ENCODE data around the gene CA10. TPM values are rescaled to one million over a fixed set of nuclear protein-coding genes. Genes with fewer than 3 reads are reported as not detected.

CA10 gene
- total RNA-seq, 4 donors from 2014 or later: not detected

- TF ChIP-seq, protein P1, sequence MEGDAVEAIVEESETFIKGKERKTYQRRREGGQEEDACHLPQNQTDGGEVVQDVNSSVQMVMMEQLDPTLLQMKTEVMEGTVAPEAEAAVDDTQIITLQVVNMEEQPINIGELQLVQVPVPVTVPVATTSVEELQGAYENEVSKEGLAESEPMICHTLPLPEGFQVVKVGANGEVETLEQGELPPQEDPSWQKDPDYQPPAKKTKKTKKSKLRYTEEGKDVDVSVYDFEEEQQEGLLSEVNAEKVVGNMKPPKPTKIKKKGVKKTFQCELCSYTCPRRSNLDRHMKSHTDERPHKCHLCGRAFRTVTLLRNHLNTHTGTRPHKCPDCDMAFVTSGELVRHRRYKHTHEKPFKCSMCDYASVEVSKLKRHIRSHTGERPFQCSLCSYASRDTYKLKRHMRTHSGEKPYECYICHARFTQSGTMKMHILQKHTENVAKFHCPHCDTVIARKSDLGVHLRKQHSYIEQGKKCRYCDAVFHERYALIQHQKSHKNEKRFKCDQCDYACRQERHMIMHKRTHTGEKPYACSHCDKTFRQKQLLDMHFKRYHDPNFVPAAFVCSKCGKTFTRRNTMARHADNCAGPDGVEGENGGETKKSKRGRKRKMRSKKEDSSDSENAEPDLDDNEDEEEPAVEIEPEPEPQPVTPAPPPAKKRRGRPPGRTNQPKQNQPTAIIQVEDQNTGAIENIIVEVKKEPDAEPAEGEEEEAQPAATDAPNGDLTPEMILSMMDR (IDR thresholded peaks at IDR 0.05): no peak
- ATAC-seq (ENCODE audit: low FRiP score): no peak
Measured at GRCh38 chr17:51684214-51684613, 474.3 kb downstream of the CA10 start.

GRCh38 chr17:51683291-51683690 is 475.2 kb downstream of the CA10 start:
- TF ChIP-seq, protein P1 (IDR thresholded peaks at IDR 0.05): no peak
- DNase-seq (ENCODE audit: low spot score): no peak
- ATAC-seq (ENCODE audit: low FRiP score): no peak

More at GRCh38 chr17:51684214-51684613, 474.3 kb downstream of the CA10 start:
- DNase-seq (ENCODE audit: low spot score): no peak

GRCh38 chr17:51682115-51682514 is 476.4 kb downstream of the CA10 start:
- TF ChIP-seq, protein P1 (IDR thresholded peaks at IDR 0.05): no peak
- no peak for ATAC-seq (ENCODE audit: low FRiP score)
- DNase-seq (ENCODE audit: low spot score): no peak

DNA sequence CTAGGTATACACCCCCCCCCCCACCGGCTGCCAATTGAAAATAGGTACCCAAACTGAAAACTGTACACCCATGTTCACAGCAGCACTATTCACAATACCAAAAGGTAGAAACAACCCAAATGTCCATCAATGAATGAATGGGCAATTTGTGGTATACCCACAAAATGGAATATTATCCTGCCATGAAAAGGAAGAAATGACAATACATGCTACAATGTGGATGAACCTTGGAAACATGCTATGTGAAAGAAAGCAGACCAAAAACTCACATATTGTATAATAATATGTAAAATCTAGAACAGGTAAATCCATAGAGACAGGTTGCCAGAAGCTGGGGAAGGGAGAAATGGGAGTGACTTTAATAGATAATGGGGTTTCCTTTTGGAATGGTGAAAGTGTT is 480.6 kb downstream of the CA10 start:
- TF ChIP-seq, protein P1 (IDR thresholded peaks at IDR 0.05): no peak
- no peak for ATAC-seq (ENCODE audit: low FRiP score)
- DNase-seq (ENCODE audit: low spot score): no peak

DNA sequence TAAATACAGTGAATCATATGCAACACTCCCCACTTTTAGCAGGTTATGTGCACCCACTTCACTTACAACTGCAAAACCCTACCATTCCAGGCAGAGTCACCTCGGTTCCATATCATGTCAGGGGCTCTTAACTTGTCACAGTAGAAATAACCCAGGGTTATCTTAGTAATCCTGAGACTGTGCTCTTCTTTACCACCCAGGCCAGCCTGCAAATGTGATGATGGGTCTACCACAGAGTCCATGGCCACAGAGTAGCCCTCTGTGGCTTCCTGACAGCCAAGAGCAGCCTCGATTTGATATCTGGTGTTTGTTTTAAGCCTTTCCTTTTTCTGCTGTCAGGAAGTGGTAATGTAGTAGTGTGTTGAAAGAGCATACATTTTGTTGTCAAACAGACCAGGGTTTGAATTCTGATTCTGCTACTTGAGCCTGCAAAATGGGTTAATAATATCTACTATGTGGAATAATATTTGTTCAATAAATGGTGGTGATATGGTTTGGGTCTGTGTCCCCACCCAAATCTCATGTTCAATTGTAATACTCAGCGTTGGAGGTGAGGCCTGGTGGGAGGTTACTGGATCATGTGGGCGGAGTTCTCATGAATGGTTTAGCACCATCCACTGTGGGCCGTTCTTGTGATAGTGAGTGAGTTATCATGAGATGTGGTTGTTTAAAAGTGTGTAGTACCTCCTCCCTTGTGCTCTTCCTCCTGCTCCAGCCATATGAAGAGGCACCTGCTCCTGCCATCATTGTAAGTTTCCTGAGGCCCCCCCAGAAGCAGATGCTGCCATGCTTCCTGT is 481.6 kb downstream of the CA10 start:
- DNase-seq (ENCODE audit: low spot score) (no peak), ATAC-seq (ENCODE audit: low FRiP score) (no peak)
- TF ChIP-seq, protein P1 (IDR thresholded peaks at IDR 0.05): no peak

DNA sequence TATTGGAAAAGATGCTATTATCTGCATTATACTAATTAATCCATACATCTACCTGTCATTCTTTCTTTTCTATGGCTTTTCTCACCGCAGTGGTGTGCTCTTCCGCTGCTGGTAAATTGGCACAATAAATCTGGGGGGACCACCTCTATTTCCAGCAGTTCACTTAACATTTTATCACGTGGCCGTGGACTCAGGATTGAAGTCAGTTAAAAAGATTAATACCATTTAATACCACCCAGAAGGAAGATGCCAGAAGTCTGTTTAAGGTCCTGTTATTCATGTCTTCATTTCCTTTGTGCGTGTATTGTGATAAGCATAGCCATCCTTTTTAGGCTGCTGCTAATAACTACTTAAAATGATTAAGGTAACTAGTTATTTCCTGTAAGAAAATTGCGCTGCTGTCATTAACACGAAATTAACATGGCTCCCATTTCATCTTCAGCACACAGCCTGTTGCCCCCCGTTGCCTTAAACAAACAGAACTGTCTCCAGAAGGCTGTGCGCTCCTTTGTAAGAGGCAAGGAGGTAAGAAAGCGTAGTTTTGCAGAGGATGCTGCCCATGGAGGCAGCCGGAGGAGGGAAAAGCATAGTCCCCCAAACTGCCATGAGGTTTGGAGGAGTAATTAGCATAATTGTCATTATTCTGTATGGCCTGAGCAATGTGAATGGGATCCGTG is 483.8 kb downstream of the CA10 start:
- ATAC-seq (ENCODE audit: low FRiP score) (no peak), DNase-seq (ENCODE audit: low spot score) (no peak)
- TF ChIP-seq, protein P1 (IDR thresholded peaks at IDR 0.05): no peak
